ENCODE measurements around the gene GNB3.

GNB3 gene

DNA sequence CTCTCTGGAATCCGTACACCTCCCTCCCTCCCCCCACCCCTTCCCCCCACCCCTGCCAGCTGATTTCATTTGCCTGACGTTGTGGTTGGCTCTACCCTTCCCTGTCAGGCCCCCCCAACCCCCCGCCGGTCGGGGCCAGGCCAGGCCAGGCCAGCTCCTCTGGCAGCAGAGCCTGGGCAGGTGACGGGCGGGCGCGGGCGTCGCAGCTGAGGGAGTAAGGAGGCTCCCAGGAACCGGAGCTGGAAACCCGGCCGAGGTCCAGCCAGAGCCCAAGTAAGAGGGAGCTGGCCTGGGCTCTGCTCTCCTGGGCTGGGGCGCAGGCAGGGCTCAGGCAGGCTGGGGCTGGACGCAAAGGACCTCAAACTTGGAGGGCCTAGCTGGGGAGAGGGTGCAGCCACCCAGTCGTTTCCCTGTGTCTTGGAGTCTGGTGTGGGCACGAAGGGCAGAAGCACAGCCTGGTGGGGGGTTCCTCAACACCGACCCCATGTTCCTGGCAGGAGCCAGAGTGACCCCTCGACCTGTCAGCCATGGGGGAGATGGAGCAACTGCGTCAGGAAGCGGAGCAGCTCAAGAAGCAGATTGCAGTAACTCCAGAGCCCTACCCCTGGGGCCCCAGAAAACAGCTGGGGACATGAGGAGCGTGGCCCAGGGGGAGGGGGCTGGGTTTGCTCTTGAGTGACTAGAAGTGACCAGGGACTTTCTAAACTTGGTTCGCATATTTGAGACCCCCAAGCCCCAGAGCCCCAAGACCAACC, at the start of gene GNB3:
TSS of gene GNB3 (plus strand) at position 165 of the 755 bp plus-strand sequence. CDS start at position 528, 363 bp downstream.
- H3K27me3 Mint-ChIP-seq, result no peaks in the 10 kb centered on the region
- H3K36me3 Mint-ChIP-seq (ENCODE audit: low read depth), result peaks cover 4% of the 10 kb centered on the region
- no peaks in the 10 kb centered on the region for H3K9me3 Mint-ChIP-seq
- H3K4me3 Mint-ChIP-seq, result no peak within 1 kb of the TSS
- H3K27ac Mint-ChIP-seq, result no peak within 1 kb of the TSS
- H3K4me1 Mint-ChIP-seq (ENCODE audit: low read depth), result no peaks in the 10 kb centered on the region

DNA sequence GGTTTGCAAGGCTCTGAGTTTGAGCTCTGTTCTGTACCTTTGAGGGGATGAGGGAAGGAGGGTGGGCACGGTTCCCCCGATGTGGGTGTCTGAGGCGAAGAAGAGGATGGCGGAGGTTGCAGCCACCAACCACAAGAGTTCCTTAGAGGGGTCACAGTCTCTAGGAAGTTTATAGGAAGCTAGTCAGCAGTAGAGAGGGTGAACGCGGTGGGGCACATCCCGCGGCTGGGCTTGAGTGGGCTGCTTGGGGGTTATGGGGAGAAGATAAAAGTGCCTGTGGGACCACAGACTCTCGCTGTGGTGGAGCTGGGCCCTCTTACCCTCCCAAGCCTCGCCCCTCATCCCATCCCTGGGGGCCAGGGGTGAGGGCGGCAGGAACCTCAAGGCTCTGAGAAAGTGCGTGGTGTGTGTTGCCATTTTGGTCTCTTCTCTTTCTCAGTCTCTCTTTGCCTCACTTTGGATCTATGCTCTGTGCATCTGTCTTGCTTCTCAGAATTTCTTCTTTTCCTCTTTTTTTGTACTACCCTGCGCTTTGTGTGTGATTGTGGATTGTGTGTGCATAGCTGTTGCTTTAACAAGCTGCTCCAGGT, 48.7 kb upstream of the GNB3 start:
- Mint-ChIP-seq H3K9me3 (no peaks in the 10 kb centered on the region), H3K27me3 (peaks cover 14% of the 10 kb centered on the region), H3K36me3 (ENCODE audit: low read depth) (no peaks in the 10 kb centered on the region), H3K27ac (peak overlapping the region; percentile 76), H3K4me1 (ENCODE audit: low read depth) (peaks cover 49% of the 10 kb centered on the region), H3K4me3 (peak overlapping the region; percentile 74)

DNA sequence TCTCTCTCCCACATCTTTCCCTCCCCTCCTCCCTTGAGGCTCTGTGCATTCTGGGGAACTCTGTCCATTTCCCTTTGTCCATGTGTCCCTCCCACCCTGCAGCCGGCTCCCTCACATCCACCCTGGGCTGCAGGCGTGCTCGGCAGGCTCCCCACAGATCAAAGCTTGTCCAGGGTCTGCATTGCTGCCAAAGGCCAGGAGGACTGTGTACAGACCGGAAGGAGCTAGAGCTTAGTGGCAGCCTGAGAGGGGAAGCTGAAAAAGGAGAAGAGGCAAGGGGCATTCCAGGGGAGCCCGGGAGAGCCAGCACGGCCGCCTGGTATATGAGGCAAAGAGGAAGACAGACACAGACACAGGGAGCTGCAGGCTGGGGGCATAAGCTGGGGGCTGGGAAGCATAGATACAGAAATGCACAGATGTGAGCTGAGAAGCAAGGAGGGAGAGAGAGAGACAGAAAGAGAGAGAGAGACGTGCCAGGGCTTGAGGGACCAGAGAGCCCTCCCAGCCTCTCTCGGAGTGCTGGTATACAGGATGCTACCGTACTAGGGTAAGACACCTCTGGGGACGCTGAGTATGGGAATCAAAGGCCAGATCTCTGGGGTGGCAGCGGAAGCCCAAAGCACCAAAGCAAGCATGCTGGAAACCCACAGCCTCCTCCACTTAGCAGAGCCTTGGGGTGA, 48.1 kb upstream of the GNB3 start:
- peaks cover 45% of the 10 kb centered on the region for H3K4me1 Mint-ChIP-seq (ENCODE audit: low read depth)

DNA sequence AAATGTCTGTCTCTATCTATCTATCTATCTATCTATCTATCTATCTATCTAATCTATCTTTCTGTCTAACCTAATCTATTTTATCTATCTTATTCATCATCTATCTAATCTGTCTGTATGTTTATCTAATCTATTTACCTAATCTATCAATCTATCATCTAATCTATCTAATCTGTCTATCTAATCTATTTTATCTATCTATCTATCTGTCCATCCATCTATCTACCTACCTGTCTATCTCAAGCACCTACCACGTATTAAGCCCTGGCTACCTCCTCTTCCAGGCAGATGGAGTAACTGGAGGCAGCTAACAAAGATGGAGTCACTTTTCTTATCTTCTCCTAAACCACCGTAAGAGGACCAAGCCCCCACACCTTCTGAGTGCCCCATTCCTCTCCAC, 45.6 kb upstream of the GNB3 start:
- no peak overlapping the region for H3K27ac Mint-ChIP-seq
- H3K9me3 Mint-ChIP-seq, result no peaks in the 10 kb centered on the region
- H3K4me3 Mint-ChIP-seq, result no peak overlapping the region
- H3K36me3 Mint-ChIP-seq (ENCODE audit: low read depth), result no peaks in the 10 kb centered on the region
- H3K27me3 Mint-ChIP-seq, result peaks cover 11% of the 10 kb centered on the region
- H3K4me1 Mint-ChIP-seq (ENCODE audit: low read depth), result peaks cover 26% of the 10 kb centered on the region

More for the DNA sequence above, 48.1 kb upstream of the GNB3 start:
- Mint-ChIP-seq H3K36me3 (ENCODE audit: low read depth) (no peaks in the 10 kb centered on the region), H3K27me3 (peaks cover 14% of the 10 kb centered on the region), H3K9me3 (no peaks in the 10 kb centered on the region), H3K4me3 (peak overlapping the region; percentile 74), H3K27ac (peak overlapping the region; percentile 51)

DNA sequence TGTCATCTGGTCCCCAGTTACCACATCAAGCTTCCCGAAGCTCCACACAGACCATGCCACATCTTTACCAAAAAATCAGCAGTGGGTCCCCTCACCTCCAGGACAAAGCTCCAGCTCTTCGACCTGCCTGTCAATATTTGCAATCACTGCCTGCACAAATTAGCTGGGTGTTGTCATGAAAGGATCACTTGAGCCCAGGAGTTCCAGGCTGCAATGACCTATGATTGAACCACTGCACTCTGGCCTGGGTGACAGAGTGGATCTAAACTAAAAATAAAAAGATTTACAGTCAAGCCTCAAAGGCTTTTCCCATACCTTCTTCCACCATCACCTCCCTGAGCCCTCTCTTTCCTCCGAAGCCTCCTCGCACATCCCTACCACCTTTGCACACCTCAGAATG, 44.1 kb upstream of the GNB3 start:
- Mint-ChIP-seq H3K27ac (no peak overlapping the region), H3K4me1 (ENCODE audit: low read depth) (peaks cover 20% of the 10 kb centered on the region), H3K4me3 (no peak overlapping the region), H3K36me3 (ENCODE audit: low read depth) (no peaks in the 10 kb centered on the region), H3K9me3 (no peaks in the 10 kb centered on the region), H3K27me3 (peaks cover 8% of the 10 kb centered on the region)

DNA sequence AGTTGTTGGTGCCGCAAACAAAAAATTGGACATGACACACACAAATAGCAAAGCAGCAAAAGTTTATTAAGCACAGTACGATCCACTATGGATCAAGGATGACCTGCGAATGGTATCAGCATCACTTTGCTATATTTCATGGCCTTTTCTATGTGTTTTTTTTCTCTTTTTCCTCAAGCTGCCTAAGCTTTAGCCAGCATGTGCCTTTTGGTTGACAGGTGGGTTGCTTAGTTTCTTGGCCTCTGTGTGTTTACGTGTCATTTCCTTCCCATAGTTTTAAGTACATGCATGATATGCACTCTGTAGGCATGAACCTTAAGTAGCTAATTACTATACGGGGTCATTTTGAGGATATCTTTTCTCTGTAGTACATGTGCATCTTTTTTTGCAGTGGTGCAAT, 41.6 kb upstream of the GNB3 start:
- no peaks in the 10 kb centered on the region for H3K36me3 Mint-ChIP-seq (ENCODE audit: low read depth)
- peaks cover 5% of the 10 kb centered on the region for H3K27me3 Mint-ChIP-seq
- H3K4me1 Mint-ChIP-seq (ENCODE audit: low read depth), result no peaks in the 10 kb centered on the region
- no peaks in the 10 kb centered on the region for H3K9me3 Mint-ChIP-seq
- H3K4me3 Mint-ChIP-seq, result no peak overlapping the region
- H3K27ac Mint-ChIP-seq, result peak overlapping the region; percentile 10

DNA sequence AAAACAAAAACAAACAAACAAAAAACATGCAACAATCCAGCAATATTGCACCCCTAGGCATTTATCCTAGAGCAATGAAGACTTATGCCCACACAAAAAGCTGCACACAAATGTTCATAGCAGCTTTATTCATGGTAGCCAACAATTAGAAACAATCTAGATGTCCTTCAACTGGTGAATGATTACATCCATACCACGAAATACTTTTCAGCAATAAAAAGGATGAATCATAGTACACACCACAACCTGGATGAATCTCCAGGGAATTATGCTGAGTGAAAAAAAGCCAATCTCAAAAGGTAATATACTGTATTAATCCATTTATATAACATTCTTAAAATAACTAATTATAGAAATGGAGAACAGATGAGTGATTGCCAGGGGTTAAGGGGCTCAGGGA, 33.6 kb upstream of the GNB3 start:
- Mint-ChIP-seq H3K36me3 (ENCODE audit: low read depth) (no peaks in the 10 kb centered on the region), H3K9me3 (no peaks in the 10 kb centered on the region), H3K27ac (no peak overlapping the region), H3K27me3 (no peaks in the 10 kb centered on the region), H3K4me1 (ENCODE audit: low read depth) (peaks cover 6% of the 10 kb centered on the region), H3K4me3 (no peak overlapping the region)

DNA sequence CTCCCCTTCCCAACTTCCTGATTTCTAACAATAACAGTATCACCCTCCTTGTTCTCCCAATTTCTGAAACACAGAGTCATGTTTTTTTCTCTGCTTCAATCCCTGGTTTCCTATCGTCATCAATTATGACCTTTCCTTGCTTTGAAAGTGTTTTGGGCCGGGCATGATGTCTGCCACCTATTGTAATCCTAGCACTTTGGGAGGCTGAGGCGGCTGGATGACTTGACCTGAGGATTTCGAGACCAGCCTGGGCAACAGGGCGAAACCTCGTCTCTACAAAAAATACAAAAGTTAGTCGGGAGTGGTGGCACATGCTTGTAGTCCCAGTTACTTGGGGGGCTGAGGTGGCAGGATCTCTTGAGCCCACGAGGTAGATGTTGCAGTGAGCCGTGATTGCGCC, 31.7 kb upstream of the GNB3 start:
- no peak overlapping the region for H3K4me3 Mint-ChIP-seq
- H3K36me3 Mint-ChIP-seq (ENCODE audit: low read depth), result no peaks in the 10 kb centered on the region
- peaks cover 6% of the 10 kb centered on the region for H3K4me1 Mint-ChIP-seq (ENCODE audit: low read depth)
- no peaks in the 10 kb centered on the region for H3K9me3 Mint-ChIP-seq
- peaks cover 7% of the 10 kb centered on the region for H3K27me3 Mint-ChIP-seq
- no peak overlapping the region for H3K27ac Mint-ChIP-seq

DNA sequence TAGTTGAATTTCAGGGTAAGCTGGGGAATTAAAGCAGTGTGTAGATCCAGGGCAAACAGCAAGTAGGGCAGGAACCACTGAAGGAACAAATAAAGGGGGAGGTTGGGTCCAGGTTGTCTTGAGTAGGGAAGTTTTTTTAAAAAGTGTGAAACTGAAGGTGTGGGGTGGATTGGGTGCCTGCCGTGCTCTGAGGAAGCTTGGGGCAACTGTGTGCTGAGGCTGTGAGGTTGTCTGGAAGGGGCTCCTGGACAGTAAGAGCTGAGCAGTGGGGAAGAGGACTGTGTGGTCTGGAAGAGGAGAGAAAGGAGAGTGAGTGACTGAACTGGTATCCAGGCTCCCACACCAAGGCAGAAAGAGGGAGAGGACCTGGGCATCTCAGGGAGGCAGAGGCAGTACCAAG, 30.0 kb upstream of the GNB3 start:
- no peaks in the 10 kb centered on the region for H3K9me3 Mint-ChIP-seq
- peaks cover 6% of the 10 kb centered on the region for H3K4me1 Mint-ChIP-seq (ENCODE audit: low read depth)
- no peak overlapping the region for H3K27ac Mint-ChIP-seq
- H3K4me3 Mint-ChIP-seq, result no peak overlapping the region
- peaks cover 11% of the 10 kb centered on the region for H3K27me3 Mint-ChIP-seq
- H3K36me3 Mint-ChIP-seq (ENCODE audit: low read depth), result no peaks in the 10 kb centered on the region

DNA sequence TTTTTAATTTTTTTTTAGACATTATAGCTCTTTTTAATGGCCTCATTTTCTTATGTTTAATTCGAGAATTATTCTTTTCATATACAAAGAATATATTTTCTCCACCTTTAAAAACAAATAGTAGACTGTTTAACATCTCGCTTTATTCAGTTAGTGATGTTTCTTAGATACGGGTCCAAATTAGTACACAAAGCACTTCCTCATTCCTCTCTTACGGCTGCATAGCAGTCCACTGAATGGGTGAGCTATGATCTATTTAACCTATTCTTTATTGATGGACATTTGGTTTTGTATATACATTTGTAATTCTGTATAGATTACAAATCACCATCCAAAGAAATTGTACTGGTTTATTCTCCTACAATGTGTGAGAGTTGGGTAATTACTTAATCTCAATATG, 27.4 kb upstream of the GNB3 start:
- Mint-ChIP-seq H3K27me3 (peaks cover 11% of the 10 kb centered on the region), H3K36me3 (ENCODE audit: low read depth) (no peaks in the 10 kb centered on the region), H3K27ac (no peak overlapping the region), H3K4me3 (no peak overlapping the region), H3K4me1 (ENCODE audit: low read depth) (peaks cover 6% of the 10 kb centered on the region), H3K9me3 (no peaks in the 10 kb centered on the region)

DNA sequence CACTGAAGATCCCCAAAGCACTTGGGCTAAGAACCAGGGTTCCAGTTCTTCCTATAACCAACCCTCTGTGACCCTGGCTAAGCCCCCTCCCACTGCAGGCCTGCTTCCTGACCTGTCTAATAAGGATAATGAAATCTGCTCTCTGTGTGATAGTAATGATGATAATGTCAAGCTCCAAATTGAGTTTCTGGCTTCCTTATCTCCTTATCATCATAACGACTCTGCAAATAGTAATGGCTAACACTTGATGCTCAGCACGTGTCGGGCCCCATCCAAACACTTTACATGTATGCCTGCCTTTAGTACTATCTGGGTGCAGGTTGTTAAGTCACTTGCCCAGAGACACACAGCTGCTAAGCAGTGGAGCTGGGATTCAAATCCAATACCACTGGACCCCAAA, 24.1 kb upstream of the GNB3 start:
- no peak overlapping the region for H3K27ac Mint-ChIP-seq
- no peaks in the 10 kb centered on the region for H3K36me3 Mint-ChIP-seq (ENCODE audit: low read depth)
- H3K27me3 Mint-ChIP-seq, result peaks cover 23% of the 10 kb centered on the region
- H3K4me3 Mint-ChIP-seq, result no peak overlapping the region
- peaks cover 8% of the 10 kb centered on the region for H3K4me1 Mint-ChIP-seq (ENCODE audit: low read depth)
- H3K9me3 Mint-ChIP-seq, result no peaks in the 10 kb centered on the region

DNA sequence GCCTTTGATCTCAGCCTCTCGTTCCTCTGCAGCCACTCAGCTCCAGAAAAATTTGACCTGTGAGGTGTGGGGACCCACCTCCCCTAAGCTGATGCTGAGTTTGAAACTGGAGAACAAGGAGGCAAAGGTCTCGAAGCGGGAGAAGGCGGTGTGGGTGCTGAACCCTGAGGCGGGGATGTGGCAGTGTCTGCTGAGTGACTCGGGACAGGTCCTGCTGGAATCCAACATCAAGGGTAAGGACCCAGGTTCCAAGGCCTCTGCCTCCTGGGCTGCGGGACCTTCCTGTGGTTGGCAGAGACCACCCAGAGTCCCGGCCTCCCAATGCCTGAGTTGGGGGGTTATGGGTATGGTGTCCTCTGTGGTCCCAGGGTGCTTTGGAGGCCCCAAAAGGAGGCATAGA, 23.6 kb upstream of the GNB3 start:
- Mint-ChIP-seq H3K36me3 (ENCODE audit: low read depth) (no peaks in the 10 kb centered on the region), H3K27me3 (peaks cover 26% of the 10 kb centered on the region), H3K4me1 (ENCODE audit: low read depth) (peaks cover 11% of the 10 kb centered on the region), H3K9me3 (no peaks in the 10 kb centered on the region), H3K27ac (no peak overlapping the region), H3K4me3 (no peak overlapping the region)

DNA sequence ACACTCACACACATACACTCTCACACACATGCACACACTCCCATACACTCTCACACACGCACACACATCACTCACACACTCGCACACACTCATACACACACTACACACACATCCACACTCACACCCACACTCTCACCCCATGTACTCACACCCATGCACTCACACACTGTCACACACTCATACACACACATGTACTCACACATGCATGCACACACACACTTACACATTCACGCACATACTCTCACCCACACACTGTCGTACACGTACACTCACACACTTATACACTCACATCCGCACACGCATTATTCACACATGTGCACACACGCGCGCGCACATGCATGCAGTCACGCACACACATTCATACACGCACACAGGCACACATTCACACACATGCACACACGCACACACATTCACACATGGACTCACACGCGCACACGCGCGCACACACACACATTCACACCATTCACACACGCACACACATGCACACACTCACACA, 23.0 kb upstream of the GNB3 start:
- H3K4me3 Mint-ChIP-seq, result no peak overlapping the region
- H3K4me1 Mint-ChIP-seq (ENCODE audit: low read depth), result peaks cover 12% of the 10 kb centered on the region
- no peaks in the 10 kb centered on the region for H3K9me3 Mint-ChIP-seq
- peaks cover 32% of the 10 kb centered on the region for H3K27me3 Mint-ChIP-seq
- H3K27ac Mint-ChIP-seq, result no peak overlapping the region
- no peaks in the 10 kb centered on the region for H3K36me3 Mint-ChIP-seq (ENCODE audit: low read depth)

DNA sequence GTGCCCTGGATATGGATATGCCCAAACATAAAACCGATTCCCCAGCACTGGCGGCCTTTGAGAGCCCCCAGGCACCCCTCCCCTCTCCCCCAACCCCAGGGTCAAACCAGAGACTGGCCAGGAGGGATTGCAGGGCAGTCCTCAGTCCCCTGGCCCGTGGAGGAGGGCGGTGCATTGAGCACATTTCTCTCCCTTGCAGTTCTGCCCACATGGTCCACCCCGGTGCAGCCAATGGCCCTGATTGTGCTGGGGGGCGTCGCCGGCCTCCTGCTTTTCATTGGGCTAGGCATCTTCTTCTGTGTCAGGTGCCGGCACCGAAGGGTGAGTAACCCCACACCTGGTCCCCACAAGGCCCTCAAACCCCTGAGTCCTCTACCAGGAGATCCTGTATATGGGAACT, 22.5 kb upstream of the GNB3 start:
- H3K4me3 Mint-ChIP-seq, result no peak overlapping the region
- peaks cover 37% of the 10 kb centered on the region for H3K27me3 Mint-ChIP-seq
- peaks cover 12% of the 10 kb centered on the region for H3K4me1 Mint-ChIP-seq (ENCODE audit: low read depth)
- H3K36me3 Mint-ChIP-seq (ENCODE audit: low read depth), result no peaks in the 10 kb centered on the region
- H3K27ac Mint-ChIP-seq, result no peak overlapping the region
- no peaks in the 10 kb centered on the region for H3K9me3 Mint-ChIP-seq

DNA sequence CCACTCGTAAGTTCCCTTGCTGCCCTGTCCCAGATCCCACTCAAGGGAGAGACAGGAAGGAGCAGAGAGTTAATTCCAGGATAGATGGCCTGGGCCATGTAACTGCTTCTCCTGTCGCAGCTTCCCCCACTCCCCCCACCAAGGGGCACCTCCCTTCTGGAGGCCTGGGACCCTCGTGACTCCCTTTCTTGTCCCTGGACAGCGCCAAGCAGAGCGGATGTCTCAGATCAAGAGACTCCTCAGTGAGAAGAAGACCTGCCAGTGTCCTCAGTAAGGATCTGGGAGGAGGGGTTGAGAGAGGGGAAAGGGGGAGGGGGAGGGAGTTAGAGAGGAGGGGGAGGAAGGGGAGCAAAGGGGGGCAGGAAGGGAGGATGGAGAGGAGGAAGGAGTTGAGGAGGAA, 22.1 kb upstream of the GNB3 start:
- Mint-ChIP-seq H3K36me3 (ENCODE audit: low read depth) (no peaks in the 10 kb centered on the region), H3K4me1 (ENCODE audit: low read depth) (peaks cover 12% of the 10 kb centered on the region), H3K9me3 (no peaks in the 10 kb centered on the region), H3K27me3 (peaks cover 38% of the 10 kb centered on the region), H3K4me3 (no peak overlapping the region), H3K27ac (no peak overlapping the region)

All from stimulated activated naive CD8-positive, alpha-beta T cell treated with anti-CD3 and anti-CD28 coated beads, Interleukin-15, Interleukin-2, amounts not matched to agents 100 ng/mL and 50 ng/mL, for 24 hours (primary cell).